DOHH2 (cell line): ENCODE measurements around the gene STK32B.

Experiments
- EZH2phosphoT487 ChIP-seq: fragments of 200-600 bp; sonication (generic); IDR thresholded peaks from 2 replicates; pipeline ENCODE4 v1.6.1; 2017; ENCODE audit warnings: borderline replicate concordance, mild to moderate bottlenecking, antibody characterized with exemption, low read length, moderate library complexity, mixed read lengths
- TF ChIP-seq, protein P1 (sequence below): fragments of 200-600 bp; sonication (generic); IDR thresholded peaks from one replicate; pipeline ENCODE4 v1.5.1; 2014; ENCODE audit warnings: antibody characterized with exemption, mild to moderate bottlenecking, low read depth, low read length; ENCODE audit not compliant: poor library complexity, severe bottlenecking

DNA sequence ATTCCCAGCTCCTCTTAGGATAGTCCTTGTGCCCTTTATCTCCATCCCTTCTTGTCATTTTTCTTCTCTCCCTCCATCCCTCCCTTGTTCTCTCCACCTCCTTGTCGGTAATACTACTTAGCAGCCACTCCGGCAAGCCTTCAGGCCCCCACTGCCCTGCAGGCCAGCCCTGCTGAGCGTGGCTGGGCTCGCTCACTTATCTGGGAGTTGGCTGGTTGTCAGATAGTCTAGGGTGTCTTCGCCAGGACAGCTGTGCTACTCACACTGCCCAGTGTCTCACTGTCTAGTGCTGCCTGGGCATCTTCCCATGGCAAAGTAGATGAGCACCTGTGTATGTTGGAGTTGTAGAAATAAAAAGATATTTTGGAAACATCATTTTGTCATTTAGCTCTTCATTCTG lies 75.0 kb downstream of the STK32B start:
- TF ChIP-seq, protein P1, sequence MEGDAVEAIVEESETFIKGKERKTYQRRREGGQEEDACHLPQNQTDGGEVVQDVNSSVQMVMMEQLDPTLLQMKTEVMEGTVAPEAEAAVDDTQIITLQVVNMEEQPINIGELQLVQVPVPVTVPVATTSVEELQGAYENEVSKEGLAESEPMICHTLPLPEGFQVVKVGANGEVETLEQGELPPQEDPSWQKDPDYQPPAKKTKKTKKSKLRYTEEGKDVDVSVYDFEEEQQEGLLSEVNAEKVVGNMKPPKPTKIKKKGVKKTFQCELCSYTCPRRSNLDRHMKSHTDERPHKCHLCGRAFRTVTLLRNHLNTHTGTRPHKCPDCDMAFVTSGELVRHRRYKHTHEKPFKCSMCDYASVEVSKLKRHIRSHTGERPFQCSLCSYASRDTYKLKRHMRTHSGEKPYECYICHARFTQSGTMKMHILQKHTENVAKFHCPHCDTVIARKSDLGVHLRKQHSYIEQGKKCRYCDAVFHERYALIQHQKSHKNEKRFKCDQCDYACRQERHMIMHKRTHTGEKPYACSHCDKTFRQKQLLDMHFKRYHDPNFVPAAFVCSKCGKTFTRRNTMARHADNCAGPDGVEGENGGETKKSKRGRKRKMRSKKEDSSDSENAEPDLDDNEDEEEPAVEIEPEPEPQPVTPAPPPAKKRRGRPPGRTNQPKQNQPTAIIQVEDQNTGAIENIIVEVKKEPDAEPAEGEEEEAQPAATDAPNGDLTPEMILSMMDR, result no peak
- no peak for TF ChIP-seq EZH2phosphoT487
